Progenitor cell of endocrine pancreas (in vitro differentiated cells): ENCODE data around the gene BRIP1. TPM values are rescaled to one million over a fixed set of nuclear protein-coding genes. Genes with fewer than 3 reads are reported as not detected.
"Not testable (repeated sequence)": the region's sequence is repeated elsewhere in the genome, so short reads cannot be mapped to it uniquely, and the experiment has no call there.

Experiments
- DNase-seq: peaks from one replicate; pipeline ENCODE4 v3.0.0; 2021; ENCODE audit warnings: low spot score; ENCODE audit not compliant: unreplicated experiment
- H3K27ac Mint-ChIP-seq: 2 replicates; pipeline ENCODE4 v1.8.0; 2021; ENCODE audit warnings: mild to moderate bottlenecking, moderate library complexity, mixed read lengths
- H3K27me3 Mint-ChIP-seq: 2 replicates; pipeline ENCODE4 v1.8.0; 2021; ENCODE audit warnings: mixed read lengths
- H3K36me3 Mint-ChIP-seq: 2 replicates; pipeline ENCODE4 v1.8.0; 2022; ENCODE audit warnings: mixed read lengths; ENCODE audit not compliant: insufficient read depth
- H3K4me1 Mint-ChIP-seq: 2 replicates; pipeline ENCODE4 v1.8.0; 2021; ENCODE audit warnings: low read depth, mixed read lengths
- H3K4me3 Mint-ChIP-seq: 2 replicates; pipeline ENCODE4 v1.8.0; 2021; ENCODE audit warnings: low read depth, mild to moderate bottlenecking, moderate library complexity, mixed read lengths
- H3K9me3 Mint-ChIP-seq: 2 replicates; pipeline ENCODE4 v1.8.0; 2021; ENCODE audit warnings: low read depth, mixed read lengths
- CTCF ChIP-seq: fragments of 200-600 bp; sonication (generic); IDR thresholded peaks from one replicate; pipeline ENCODE4 v1.5.0; 2021; ENCODE audit warnings: antibody characterized with exemption, mild to moderate bottlenecking; ENCODE audit not compliant: unreplicated experiment
- total RNA-seq: library from RNA; stranded (reverse); gene quantifications from 2 replicates; pipeline ENCODE4 v1.2.1, GENCODE V29; 2021

BRIP1 gene
- total RNA-seq, 1 donor from 2014 or later = 13.5 TPM

DNA sequence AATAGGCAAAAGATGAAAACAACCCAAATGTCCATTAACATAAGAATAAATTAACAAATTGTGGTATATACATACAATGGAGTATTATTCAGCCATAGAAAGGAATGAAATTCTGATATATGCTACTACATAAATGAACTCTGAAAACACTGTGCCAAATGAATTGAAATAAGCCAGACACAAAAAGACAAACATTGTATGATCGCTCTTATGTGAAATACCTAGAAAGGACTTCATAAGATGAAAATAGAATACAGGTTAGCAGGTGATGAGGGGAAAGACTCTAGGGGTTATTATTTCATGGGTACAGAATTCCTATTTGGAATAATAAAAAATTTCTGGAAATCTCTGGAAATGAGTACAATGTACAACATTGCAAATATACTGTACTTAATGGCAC, 80.2 kb downstream of the BRIP1 start:
- Mint-ChIP-seq H3K27me3 (no peaks in the 10 kb centered on the region), H3K27ac (no peak overlapping the region), H3K36me3 (peaks cover 4% of the 10 kb centered on the region), H3K9me3 (no peaks in the 10 kb centered on the region), H3K4me3 (no peak overlapping the region), H3K4me1 (no peaks in the 10 kb centered on the region)
- no peak for TF ChIP-seq CTCF
- no peak for DNase-seq

DNA sequence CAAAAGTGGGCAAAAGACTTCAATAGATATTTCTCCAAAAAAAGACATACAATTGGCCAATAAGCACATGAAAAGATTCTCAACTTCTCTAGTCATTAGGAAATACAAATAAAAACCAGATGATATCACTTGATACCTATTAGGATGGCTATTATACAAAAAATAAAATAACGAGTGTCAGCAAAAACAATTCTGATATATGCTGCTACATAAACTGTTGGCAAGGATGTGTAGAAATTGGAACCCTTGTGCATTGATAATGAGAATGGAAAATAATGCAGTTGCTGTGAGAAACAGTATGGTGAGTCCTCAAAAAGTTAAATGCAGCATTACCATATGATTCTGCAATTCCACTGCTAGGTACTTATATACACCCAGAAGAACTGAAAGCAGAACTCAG, 80.6 kb downstream of the BRIP1 start:
- no peak overlapping the region for H3K27ac Mint-ChIP-seq
- H3K36me3 Mint-ChIP-seq = peaks cover 4% of the 10 kb centered on the region
- H3K4me1 Mint-ChIP-seq = no peaks in the 10 kb centered on the region
- H3K27me3 Mint-ChIP-seq = no peaks in the 10 kb centered on the region
- TF ChIP-seq CTCF = no peak
- no peaks in the 10 kb centered on the region for H3K9me3 Mint-ChIP-seq
- no peak overlapping the region for H3K4me3 Mint-ChIP-seq
- no peak for DNase-seq

- no peak for TF ChIP-seq CTCF
- H3K36me3 Mint-ChIP-seq = peaks cover 24% of the 10 kb centered on the region
- no peak overlapping the region for H3K27ac Mint-ChIP-seq
- no peaks in the 10 kb centered on the region for H3K27me3 Mint-ChIP-seq
- H3K4me3 Mint-ChIP-seq = no peak overlapping the region
- peaks cover 12% of the 10 kb centered on the region for H3K9me3 Mint-ChIP-seq
- H3K4me1 Mint-ChIP-seq = no peaks in the 10 kb centered on the region
- no peak for DNase-seq
These were observed 88.0 kb downstream of the BRIP1 start for GRCh38 chr17:61775364-61775763.

DNA sequence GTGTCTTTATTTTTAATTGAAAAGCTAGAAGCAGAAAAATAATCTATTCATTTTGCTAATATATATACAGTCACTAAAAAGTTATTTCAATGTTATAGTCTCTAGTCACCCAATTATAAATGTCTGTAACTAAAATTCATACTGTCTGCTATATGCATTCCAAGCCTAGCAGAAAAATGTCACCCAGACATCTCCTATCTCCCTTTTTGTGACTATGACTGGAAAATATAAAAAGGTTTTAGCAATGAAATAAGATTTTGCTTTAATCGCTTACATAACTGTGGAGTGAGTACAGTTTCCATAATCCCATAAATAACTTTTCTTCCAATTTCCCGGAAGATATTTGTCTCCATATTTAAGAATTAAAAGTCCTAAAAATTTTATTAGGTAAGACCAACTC, 88.6 kb downstream of the BRIP1 start:
- Mint-ChIP-seq H3K36me3 (peaks cover 27% of the 10 kb centered on the region), H3K4me3 (no peak overlapping the region), H3K27ac (no peak overlapping the region), H3K9me3 (peaks cover 16% of the 10 kb centered on the region), H3K27me3 (no peaks in the 10 kb centered on the region), H3K4me1 (peaks cover 2% of the 10 kb centered on the region)
- TF ChIP-seq CTCF = no peak
- DNase-seq = no peak

- peaks cover 31% of the 10 kb centered on the region for H3K36me3 Mint-ChIP-seq
- H3K4me1 Mint-ChIP-seq, H3K27ac Mint-ChIP-seq, DNase-seq, H3K27me3 Mint-ChIP-seq, H3K4me3 Mint-ChIP-seq: not testable (repeated sequence)
- peaks cover 16% of the 10 kb centered on the region for H3K9me3 Mint-ChIP-seq
These were observed 89.2 kb downstream of the BRIP1 start for GRCh38 chr17:61774087-61774486.

DNA sequence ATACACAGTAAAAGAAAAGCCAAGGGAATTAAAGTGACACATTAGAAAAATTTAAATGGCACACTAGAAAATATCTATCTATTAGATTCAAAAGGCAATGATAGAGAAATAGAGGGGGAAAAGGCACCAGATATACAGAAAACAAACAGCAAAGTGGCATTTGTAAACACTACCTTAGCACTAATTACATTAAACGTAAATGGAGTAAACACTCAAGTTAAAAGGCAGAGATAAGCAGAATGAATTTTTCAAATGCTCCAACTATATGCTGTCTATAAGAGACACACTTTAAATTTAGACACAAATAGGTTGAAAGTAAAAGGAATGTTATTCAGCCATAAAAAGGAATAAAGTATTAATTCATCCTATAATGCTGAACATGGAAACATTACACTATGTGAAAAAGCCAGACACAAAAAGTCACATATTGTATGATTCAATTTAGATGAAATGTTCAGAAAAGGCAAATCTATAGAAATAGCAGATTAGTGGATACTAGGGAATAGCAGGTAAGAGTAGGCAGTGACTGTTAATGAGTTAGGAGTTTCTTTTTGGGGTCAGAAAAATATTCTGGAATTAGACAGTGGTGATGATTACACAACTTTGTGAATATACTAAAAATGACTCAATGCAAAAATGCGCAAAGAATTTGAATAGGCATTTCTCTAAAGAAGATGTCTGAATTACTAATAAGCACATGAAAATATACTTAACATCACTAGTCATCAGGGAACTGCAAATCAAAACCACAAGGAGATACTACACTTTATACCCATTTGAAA, 92.4 kb downstream of the BRIP1 start:
- Mint-ChIP-seq H3K4me3 (no peak overlapping the region), H3K4me1 (peaks cover 5% of the 10 kb centered on the region), H3K36me3 (peaks cover 37% of the 10 kb centered on the region), H3K27ac (no peak overlapping the region), H3K27me3 (no peaks in the 10 kb centered on the region), H3K9me3 (peaks cover 19% of the 10 kb centered on the region)
- no peak for TF ChIP-seq CTCF
- no peak for DNase-seq
